ENCODE results near the gene NOB1. TPM values are rescaled to one million over a fixed set of nuclear protein-coding genes. Genes with fewer than 3 reads are reported as not detected.

NOB1 gene
- total RNA-seq, 1 donor from 2014 or later = 32.2 TPM

DNA sequence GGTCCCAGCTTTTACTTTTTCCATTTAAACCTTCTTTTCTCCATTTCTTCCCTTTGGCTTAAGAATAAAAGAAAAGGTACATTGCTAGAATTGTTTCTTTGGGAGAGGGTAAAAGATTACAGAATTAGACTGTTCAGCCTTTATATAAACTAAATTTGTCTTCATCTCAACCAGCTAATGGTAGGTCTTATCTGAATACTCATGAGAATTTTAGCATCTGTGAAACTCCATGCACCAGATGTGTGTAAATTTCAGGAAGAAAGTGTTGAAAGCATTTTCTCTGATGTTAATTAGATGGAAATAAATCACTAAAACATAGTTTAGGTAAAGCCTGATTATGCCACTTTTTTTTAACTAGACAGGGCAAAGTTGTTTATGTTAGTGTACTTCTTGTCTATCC, 53.3 kb downstream of the NOB1 start:
- DNase-seq (ENCODE audit: low read depth) = no peak
- no peak overlapping the region for H3K4me3 ChIP-seq (ENCODE audit: low read depth, low read length)
- TF ChIP-seq, protein P1, sequence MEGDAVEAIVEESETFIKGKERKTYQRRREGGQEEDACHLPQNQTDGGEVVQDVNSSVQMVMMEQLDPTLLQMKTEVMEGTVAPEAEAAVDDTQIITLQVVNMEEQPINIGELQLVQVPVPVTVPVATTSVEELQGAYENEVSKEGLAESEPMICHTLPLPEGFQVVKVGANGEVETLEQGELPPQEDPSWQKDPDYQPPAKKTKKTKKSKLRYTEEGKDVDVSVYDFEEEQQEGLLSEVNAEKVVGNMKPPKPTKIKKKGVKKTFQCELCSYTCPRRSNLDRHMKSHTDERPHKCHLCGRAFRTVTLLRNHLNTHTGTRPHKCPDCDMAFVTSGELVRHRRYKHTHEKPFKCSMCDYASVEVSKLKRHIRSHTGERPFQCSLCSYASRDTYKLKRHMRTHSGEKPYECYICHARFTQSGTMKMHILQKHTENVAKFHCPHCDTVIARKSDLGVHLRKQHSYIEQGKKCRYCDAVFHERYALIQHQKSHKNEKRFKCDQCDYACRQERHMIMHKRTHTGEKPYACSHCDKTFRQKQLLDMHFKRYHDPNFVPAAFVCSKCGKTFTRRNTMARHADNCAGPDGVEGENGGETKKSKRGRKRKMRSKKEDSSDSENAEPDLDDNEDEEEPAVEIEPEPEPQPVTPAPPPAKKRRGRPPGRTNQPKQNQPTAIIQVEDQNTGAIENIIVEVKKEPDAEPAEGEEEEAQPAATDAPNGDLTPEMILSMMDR (conservative IDR thresholded peaks at IDR 0.05; ENCODE audit: low read depth, low read length) = no peak

DNA sequence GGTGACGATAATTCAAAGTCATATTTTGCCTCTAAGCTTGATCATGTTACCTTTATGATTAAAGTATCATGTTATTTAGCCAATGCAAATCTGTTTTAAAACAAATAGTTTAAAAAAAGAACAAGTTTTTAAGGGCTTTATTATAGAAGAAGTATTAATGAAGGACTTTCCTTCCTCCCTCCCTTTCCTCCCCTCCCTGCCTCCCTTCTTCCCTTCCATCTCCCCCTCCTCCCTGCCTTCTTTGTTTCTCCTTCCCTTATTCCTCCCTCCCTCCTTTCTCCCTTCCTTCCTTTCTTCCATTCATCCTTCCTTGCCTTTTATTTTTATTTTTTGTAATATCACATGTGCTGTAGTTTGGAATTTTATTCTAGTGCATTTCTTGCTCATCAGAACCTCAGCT, 54.8 kb downstream of the NOB1 start:
- no peak overlapping the region for H3K4me3 ChIP-seq (ENCODE audit: low read depth, low read length)
- TF ChIP-seq, protein P1 (conservative IDR thresholded peaks at IDR 0.05; ENCODE audit: low read depth, low read length) = no peak
- DNase-seq (ENCODE audit: low read depth) = no peak

DNA sequence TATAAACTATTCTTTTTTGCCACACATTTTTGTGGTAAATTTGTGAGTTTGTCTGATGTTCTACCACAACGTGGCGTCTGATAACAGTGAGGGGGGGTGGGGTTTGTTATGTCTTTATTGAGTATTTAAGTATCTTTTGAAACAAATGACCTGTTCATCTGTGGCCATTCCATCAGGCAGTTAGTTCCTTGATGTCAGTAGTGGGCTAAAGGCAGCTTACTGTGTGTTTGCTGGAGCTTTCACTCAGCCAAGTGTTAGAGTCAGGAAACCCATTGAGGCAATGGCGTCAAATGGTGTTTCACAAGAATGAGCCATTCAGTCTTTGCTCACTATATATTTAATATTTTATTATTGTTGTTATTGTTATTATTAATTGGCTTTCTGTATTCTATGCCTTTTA, 56.3 kb downstream of the NOB1 start:
- TF ChIP-seq, protein P1 (conservative IDR thresholded peaks at IDR 0.05; ENCODE audit: low read depth, low read length) = no peak
- no peak overlapping the region for H3K4me3 ChIP-seq (ENCODE audit: low read depth, low read length)
- no peak for DNase-seq (ENCODE audit: low read depth)

DNA sequence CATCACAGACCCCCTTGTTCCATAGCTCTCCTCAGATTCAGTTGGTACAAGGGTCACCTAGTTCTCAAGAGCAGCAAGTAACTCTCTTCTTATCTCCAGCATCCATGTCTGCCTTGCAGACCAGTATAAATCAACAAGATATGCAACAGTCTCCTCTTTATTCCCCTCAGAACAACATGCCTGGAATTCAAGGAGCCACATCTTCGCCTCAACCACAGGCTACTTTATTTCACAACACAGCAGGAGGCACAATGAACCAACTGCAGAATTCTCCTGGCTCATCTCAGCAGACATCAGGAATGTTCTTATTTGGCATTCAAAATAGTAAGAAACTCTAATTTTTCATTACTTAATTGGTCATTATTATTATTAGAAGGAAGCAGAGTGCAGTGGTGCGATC, 60.8 kb downstream of the NOB1 start:
- TF ChIP-seq, protein P1 (conservative IDR thresholded peaks at IDR 0.05; ENCODE audit: low read depth, low read length) = no peak
- no peak overlapping the region for H3K4me3 ChIP-seq (ENCODE audit: low read depth, low read length)
- DNase-seq (ENCODE audit: low read depth) = no peak

DNA sequence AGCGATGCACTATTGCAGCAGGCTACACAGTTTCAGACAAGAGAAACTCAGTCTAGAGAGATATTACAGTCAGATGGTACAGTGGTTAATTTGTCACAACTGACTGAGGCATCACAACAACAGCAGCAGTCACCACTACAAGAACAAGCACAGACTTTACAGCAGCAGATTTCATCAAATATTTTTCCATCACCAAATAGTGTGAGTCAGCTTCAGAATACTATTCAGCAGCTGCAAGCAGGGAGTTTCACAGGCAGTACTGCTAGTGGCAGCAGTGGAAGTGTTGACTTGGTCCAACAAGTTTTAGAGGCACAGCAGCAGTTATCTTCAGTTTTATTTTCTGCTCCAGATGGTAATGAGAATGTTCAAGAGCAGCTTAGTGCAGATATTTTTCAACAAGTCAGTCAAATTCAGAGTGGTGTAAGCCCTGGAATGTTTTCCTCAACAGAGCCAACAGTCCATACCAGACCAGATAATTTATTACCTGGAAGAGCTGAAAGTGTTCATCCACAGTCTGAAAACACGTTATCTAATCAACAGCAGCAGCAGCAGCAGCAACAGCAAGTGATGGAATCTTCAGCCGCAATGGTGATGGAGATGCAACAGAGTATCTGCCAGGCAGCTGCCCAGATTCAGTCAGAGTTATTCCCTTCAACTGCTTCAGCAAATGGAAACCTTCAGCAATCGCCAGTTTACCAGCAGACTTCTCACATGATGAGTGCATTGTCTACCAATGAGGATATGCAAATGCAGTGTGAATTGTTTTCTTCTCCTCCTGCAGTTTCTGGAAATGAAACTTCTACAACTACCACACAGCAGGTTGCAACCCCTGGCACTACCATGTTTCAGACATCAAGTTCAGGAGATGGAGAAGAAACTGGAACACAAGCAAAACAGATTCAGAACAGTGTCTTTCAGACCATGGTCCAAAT, 62.5 kb downstream of the NOB1 start:
- no peak for DNase-seq (ENCODE audit: low read depth)
- no peak overlapping the region for H3K4me3 ChIP-seq (ENCODE audit: low read depth, low read length)
- TF ChIP-seq, protein P1 (conservative IDR thresholded peaks at IDR 0.05; ENCODE audit: low read depth, low read length) = no peak

Other genes starting within 250 kb of the NOB1 start
- gene NFAT5, start 189.0 kb downstream of the NOB1 start, total RNA-seq = 5.1 and 6.5 TPM in 2 replicates
- 133 and 135 TPM in 2 replicates for gene NQO1, start 28.4 kb downstream of the NOB1 start, total RNA-seq
- gene WWP2, start 7.4 kb upstream of the NOB1 start, total RNA-seq = 16.9 and 26.0 TPM in 2 replicates
- gene CLEC18A, start 196.4 kb upstream of the NOB1 start, total RNA-seq = 0.58 and 0.72 TPM in 2 replicates

All from epithelial cell of proximal tubule (primary cell).